Esophagus muscularis mucosa (tissue), 3 donors: ENCODE data around the gene ATP1A1.

Source experiments
- POLR2A ChIP-seq: fragments of 450-650 bp; IDR thresholded peaks from one replicate; pipeline ENCODE4 v1.6.1; 2017; ENCODE audit warnings: antibody characterized with exemption, moderate library complexity, mild to moderate bottlenecking, low read depth
- POLR2AphosphoS5 ChIP-seq, 2 donors: sonication (generic); formaldehyde crosslinking; IDR thresholded peaks; one replicate each; pipeline ENCODE4 v1.6.1; 2017; ENCODE audit warnings: antibody characterized with exemption in 2 of 2
- TF ChIP-seq, protein P1 (sequence below), 3 experiments: fragments of 200-600 bp in 2 of 3; fragments of 450-650 bp in 1 of 3; sonication (generic) in 2 of 3; IDR thresholded peaks; one replicate each; pipeline ENCODE4 v1.5.1; 2017 to 2019; ENCODE audit warnings: antibody characterized with exemption in 3 of 3, mild to moderate bottlenecking in 2 of 3, moderate library complexity in 1 of 3

DNA sequence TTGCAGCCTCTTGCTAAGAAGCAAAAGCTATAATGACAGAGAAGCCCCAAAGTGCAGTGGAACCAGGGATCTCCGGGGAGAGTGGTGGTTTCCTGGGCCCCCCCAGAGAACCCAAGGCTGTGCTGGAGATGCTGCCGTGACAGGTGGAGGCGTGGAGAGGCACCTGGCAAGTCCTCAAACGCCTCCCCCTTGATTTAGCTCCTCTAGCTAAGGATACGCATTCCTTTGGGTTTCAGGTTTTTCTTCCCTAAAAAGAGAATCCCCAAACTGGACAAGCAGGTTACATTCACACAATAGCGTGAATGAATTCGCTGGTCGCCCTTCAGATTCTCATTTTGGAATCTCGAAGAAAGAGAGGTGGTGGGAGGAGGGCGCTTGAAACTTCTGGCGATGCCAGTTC lies 853 bp upstream of the ATP1A1 start:
- no peak for TF ChIP-seq POLR2A
- TF ChIP-seq, protein P1, sequence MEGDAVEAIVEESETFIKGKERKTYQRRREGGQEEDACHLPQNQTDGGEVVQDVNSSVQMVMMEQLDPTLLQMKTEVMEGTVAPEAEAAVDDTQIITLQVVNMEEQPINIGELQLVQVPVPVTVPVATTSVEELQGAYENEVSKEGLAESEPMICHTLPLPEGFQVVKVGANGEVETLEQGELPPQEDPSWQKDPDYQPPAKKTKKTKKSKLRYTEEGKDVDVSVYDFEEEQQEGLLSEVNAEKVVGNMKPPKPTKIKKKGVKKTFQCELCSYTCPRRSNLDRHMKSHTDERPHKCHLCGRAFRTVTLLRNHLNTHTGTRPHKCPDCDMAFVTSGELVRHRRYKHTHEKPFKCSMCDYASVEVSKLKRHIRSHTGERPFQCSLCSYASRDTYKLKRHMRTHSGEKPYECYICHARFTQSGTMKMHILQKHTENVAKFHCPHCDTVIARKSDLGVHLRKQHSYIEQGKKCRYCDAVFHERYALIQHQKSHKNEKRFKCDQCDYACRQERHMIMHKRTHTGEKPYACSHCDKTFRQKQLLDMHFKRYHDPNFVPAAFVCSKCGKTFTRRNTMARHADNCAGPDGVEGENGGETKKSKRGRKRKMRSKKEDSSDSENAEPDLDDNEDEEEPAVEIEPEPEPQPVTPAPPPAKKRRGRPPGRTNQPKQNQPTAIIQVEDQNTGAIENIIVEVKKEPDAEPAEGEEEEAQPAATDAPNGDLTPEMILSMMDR (IDR thresholded peaks at IDR 0.05) = no peak
- TF ChIP-seq POLR2AphosphoS5 (IDR thresholded peaks at IDR 0.05) = no peak
